Anterior cingulate cortex (tissue), 58 donors: ENCODE measurements around the gene DCAF7.

Experiments used
- DNase-seq, 58 donors: peaks; one replicate each; lab custom pipeline; 2025; lab: John Stamatoyannopoulos, UW

The DCAF7 gene

GRCh38 chr17:63578027-63578768 is 27.9 kb downstream of the DCAF7 start:
- DNase-seq = no peak

DNA sequence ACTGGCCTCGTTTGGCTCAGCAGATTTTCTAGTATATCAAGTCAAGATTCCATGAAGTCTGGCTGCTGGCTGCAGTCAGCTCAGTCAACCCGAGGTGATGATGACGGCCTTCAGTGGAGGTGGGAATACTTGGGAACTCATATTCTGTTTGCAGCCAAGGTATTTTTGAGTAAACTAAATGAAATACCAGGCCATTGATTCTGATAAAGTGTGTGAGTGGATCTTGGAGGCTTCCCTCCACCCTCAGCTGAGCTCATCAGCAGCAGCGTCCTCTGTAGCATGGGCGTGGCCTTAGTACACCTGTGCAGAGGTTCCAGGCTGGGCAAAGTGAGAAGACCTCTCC is 28.5 kb downstream of the DCAF7 start:
- DNase-seq = no peak

DNA sequence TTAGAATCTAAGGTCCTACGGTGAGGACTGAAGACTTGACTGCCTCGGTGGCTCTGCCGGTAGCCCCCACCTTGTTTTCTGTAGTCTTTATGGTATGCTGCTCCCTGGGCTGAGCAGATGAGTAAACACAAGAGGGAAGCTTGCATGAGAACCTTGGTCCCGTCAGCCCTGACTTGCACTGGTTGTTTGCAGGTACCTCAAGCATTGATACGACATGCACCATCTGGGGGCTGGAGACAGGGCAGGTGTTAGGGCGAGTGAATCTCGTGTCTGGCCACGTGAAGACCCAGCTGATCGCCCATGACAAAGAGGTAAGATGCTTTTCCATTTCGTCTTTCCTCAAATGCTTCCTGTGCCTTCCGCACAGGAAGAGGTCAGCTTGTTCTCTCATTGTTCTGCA is 29.4 kb downstream of the DCAF7 start:
- DNase-seq = no peak

DNA sequence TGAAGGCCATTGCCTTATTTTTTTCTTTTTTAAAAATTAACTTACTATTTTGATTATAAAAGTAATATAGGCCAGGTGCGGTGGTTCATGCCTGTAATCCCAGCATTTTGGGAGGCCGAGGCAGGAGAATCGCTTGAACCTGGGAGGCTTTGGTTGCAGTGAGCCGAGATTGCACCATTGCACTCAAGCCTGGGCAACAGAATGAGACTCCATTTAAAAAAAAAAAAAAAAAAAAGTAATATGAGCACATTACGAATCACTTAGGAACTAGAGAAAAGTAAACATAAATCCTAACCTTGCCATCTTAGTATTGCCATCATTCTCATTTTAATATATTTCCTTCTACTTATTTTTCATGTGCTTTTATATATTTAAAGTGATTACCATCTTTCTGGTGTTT is 37.5 kb downstream of the DCAF7 start:
- DNase-seq = no peak

DNA sequence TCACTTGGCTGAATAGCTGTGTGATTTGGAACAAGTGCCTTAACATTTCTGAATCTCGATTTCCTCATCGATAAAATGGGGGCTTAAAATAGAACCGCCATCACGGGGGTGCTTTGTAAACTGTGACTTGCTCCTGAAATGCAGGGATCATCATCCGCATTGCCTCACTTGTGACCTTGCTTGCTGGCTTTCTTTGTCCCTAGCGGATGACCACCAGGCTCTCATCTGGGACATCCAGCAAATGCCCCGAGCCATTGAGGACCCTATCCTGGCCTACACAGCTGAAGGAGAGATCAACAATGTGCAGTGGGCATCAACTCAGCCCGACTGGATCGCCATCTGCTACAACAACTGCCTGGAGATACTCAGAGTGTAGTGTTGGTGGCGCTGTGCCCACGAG is 38.5 kb downstream of the DCAF7 start:
- DNase-seq = no peak

GRCh38 chr17:63589646-63590045 is 39.4 kb downstream of the DCAF7 start:
- DNase-seq = no peak

DNA sequence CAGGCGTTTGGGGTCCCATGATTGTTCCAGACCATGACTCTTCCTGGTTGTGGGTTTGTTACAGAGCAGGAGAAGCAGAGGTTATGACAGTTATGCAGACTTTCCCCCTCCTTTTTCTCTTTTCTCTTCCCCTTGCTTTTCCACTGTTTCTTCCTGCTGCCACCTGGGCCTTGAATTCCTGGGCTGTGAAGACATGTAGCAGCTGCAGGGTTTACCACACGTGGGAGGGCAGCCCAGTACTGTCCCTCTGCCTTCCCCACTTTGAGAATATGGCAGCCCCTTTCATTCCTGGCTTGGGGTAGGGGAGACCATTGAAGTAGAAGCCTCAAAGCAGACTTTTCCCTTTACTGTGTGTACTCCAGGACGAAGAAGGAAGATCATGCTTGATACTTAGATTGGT is 42.5 kb downstream of the DCAF7 start:
- no peak for DNase-seq

DNA sequence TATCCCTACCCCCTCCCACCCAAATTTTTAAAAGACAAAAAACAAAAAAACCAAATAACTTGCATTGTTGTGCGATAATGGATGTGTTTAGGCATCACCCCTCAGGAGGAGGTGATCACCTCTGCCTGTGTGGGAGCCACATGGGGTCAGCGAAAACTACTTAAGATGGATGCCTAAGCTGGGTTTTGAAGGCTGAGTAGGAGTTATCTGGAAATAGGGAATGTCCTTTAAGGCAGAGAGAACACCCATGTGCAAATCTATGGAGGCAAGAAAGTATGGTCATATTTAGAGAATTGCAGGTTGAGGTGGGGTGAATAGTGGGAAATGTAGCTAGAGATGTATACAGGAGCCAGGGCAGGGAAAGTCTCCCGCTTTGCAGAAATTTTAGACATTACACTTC is 44.9 kb downstream of the DCAF7 start:
- no peak for DNase-seq

GRCh38 chr17:63596856-63597586 is 46.7 kb downstream of the DCAF7 start:
- no peak for DNase-seq

- no peak for DNase-seq
Observed at GRCh38 chr17:63598281-63598680, 48.0 kb downstream of the DCAF7 start.

GRCh38 chr17:63600569-63601438 is 50.5 kb downstream of the DCAF7 start, which contains the start of gene TACO1:
TACO1 (plus strand) TSS chr17:63600895; CDS start chr17:63601084, 189 bp downstream.
- peak; percentile 22 to 87 (median 70) for DNase-seq

DNA sequence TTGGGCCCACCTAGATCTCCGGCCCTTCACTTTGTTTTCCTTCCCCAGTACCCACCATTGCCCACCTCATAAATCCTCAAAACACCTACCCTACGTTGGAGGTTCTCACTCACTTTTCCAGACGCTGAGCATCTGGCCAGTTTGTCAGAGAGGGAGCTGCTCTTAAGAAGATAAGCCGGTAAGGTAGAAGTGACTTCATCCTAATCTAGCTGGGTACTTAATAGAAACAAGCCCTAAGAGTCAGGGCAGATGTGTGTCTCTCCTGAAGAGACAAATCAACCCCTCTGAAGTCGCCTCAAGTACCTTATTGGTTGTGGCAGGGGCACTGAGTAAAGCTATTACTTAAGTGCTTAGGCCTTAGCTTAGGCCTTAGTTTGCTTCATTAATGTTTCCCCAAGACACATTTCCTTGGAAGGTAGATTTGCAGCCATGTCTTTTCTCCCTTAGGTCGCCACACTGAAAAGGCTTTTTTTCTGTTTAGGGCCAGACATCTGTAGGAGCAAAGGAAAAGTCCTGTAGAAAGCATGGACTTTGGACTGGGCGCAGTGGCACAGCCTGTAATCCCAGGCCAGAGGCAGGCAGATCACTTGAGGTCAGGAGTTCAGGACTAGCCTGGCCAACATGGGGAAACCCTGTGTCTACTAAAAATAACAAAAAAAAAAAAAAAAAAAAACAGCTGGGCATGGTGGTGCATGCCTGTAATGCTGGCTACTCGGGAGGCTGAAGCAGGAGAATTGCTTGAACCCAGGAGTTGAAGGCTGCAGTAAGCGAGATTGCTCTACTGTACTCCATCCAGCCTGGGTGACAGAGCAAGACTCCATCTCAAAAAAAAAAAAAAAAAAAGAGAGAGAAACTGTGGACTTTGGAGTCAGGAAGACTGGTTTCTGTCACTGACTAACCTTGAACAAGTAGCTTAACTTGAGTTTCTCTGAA is 51.4 kb downstream of the DCAF7 start:
- no peak for DNase-seq

- no peak for DNase-seq
Observed at GRCh38 chr17:63609816-63610573, 59.7 kb downstream of the DCAF7 start.

DNA sequence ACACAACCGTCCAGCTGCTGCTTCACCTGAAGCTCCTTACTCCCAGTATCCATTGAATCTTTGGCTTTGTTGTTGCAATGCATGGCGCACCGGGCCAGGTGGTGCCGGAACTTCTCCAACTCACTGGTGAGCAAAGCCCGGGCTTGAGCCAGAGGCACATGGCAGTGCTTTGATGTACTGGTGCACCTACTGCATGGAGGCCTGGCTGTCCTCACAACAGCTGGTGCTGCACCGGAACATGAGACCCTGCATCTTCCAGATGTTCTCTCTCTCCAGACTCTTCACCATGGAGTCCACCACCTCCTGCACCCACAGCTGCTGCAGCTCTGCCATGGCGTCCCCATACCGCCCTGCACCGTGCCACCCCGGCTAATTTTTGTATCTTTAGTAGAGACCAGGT is 60.6 kb downstream of the DCAF7 start:
- DNase-seq = no peak

- no peak for DNase-seq
Observed at GRCh38 chr17:63611354-63611753, 61.1 kb downstream of the DCAF7 start.

DNA sequence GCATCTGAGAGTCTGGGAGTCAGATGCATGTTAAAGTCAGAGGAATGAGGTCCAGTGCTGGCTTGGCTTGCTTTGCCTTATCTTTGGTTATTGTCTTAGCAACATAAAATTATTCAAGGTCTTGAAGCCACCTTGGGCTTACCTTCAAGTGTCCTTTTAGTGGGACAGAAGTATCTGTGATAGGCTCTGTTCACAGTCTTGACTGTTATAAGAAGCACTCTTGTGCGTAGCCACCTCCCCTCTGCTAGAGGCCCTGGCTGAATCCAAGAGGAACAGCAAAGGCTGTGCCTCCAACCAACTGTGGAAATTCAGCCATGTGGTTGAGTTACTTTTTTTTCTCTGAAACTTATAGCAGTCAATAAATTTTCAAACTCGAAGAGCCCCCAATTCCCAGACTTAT is 63.4 kb downstream of the DCAF7 start:
- DNase-seq = no peak

DNA sequence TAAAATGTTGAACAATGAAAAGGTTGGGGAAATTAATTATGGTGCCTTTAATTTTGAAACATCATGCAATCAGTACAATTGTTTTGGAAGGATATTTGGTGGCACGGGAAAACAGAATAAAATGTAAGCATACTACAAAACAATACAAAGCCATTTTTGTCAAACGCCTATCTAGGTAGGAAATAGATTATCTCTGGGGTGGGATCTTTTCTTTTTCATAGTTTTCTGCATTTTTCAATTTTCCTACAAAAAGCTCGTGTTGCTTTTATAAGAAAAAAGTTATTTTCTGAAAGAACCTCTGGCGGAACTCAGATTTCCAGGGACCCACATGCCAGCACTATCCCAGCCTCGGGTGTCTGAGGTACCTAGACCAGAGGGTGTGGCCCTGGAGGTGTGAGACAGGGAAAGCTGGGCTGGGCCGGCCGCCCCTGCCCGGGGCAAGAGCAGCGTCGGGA is 71.0 kb downstream of the DCAF7 start:
- DNase-seq = peak in 1 of 58 donors; percentile 58

DNA sequence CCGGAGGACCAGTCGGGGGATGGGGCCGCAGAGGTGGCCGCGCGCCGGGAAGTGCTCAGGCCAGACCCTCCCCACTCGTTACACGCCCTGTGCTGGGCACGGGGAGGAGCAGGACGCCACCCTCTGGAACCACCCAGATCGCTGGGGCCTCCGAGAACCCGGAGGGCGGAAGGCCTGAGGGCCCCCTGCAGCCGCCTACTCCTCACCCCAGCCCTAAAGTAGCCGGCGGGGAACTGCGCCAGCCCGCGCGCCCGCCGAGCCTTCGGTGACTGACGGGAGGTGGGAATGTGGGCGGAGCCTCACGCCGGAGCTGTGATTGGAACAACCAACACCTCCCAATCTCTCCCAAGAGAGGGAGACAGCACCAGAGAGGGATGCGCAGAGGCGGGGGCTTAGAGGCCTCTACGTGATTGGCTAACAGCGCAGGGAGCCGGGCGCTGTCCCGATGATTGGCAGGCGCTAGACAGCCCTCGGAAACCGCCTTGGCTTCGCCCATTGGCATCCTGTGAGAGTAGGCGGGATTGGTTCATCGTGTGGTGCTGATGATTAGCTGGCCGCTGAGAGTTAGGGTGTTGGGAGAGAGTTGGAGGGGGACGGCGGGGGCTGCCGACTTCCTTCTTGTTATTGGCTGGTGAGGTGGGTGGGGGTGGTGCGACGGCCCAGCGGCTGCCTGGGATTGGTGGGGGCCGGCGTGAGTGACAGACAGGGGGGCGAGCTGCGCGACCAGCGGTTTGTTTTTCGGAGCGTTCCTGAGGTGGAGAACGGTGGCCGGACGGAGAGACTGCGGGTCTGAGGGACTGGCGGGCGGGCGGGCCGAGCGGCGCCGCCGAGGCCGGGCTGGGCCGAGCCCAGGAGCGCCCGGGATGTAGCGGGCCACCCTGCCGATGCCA is 71.7 kb downstream of the DCAF7 start, which contains the start of gene MAP3K3:
MAP3K3 (plus strand) TSS at position 734 of the 890 bp plus-strand sequence. CDS start 343 bp downstream, outside the sequence.
- peak; percentile 90 to 100 (median 100) for DNase-seq
